Left lung (tissue), 10 donors: Measurements from ENCODE around the gene RXRA. TPM values are rescaled to one million over a fixed set of nuclear protein-coding genes. Genes with fewer than 3 reads are reported as not detected.

ENCODE experiments used
- ATAC-seq: fragments of 200-7000 bp; cut with Tn5 transposase; one replicate; pipeline ENCODE4 v1.9.1; 2020; ENCODE audit warnings: moderate library complexity
- DNase-seq, 4 donors: peaks; one replicate each; pipeline ENCODE4 v3.0.0-alpha.2; 2013 to 2020
- H3K27ac ChIP-seq, 2 donors: fragments of 200-600 bp; sonication (generic) in 1 of 2; one replicate each; pipeline versions ENCODE4 v1.5.0 to v1.8.0; 2020 to 2021
- H3K27me3 ChIP-seq, 2 donors: fragments of 200-600 bp; sonication (generic) in 1 of 2; one replicate each; pipeline versions ENCODE4 v1.5.0 to v1.8.0; 2020 to 2021
- H3K36me3 ChIP-seq, 2 donors: fragments of 200-600 bp; sonication (generic) in 1 of 2; one replicate each; pipeline versions ENCODE4 v1.5.0 to v1.8.0; 2020 to 2021
- H3K4me1 ChIP-seq, 2 donors: fragments of 200-600 bp; one replicate each; pipeline ENCODE4 v1.8.0; 2021
- H3K4me3 ChIP-seq, 2 donors: fragments of 200-600 bp; sonication (generic) in 1 of 2; one replicate each; pipeline versions ENCODE4 v1.5.0 to v1.8.0; 2020 to 2021; ENCODE audit warnings: mild to moderate bottlenecking in 1 of 2
- H3K9me3 ChIP-seq, 2 donors: fragments of 200-600 bp; sonication (generic) in 1 of 2; one replicate each; pipeline versions ENCODE4 v1.5.0 to v1.8.0; 2020 to 2021
- intact Hi-C, 2 donors: fragments of 100-400 bp; cut with DNase I; formaldehyde crosslinking; loops; one replicate each; pipeline versions ENCODE4 v1.11.2 to v1.14.2; 2022
- polyA plus RNA-seq, 6 donors: library from polyadenylated mRNA; unstranded; fragments of 120-200 nt; gene quantifications; one replicate each; pipeline ENCODE4 v1.2.1, GENCODE V29; 2013; ENCODE audit not compliant: insufficient read length in 6 of 6
- total RNA-seq, 2 donors: library from RNA; stranded (reverse); fragmentation: NEBNext Ultra II Directional; extraction: Animal tissue kit (Norgen Biotek cat#: 25700); gene quantifications; one replicate each; pipeline ENCODE4 v1.2.1, GENCODE V29; 2021
- TF ChIP-seq, protein P1 (sequence below), 2 donors: fragments of 200-600 bp; sonication (generic) in 1 of 2; IDR thresholded peaks; one replicate each; pipeline versions ENCODE4 v1.5.0 to v1.8.0; 2021; ENCODE audit warnings: antibody characterized with exemption in 2 of 2
- donor health status: DM: no; HTN: yes; CAD: no.
- donor health status: DM: no; HTN: no; CAD: no.

RXRA gene
- total and polyA plus RNA-seq, 8 donors, result 42.2 to 79.5 (median 55.7) TPM

DNA sequence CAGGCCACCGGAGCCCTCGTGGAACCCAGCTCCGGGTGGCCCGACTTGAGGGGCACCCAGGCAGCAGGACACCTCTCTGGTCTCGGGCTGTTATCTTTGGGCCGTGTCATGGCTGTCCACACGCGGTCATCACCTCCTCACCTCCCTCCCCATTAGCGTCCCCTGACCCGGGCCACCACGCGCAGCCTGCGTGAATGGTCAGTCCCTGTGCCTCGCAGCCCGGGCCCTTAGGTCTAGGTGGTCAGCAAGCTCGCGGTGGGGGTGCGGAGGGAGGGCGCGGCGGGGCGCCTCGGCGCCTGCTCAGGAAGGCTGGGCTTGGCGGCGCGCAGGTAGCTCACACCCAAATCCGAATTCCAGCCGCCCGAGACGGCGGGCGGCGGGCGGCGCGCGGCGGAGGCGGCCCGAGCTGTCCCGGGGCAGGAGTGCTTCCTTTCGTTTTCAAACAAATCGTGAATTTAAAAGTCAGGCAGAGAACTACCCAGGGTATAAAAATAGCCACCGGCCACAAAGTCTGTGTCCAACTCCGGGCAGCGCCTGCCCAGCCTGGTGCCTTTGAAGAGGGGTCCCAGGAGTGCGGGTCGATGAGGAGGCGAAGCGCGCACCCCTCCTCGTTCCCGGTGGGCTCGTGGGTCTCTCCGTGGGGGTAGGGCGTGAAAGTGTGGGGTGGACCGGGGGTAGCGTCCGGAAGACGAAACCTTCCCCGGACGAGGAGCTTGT lies 1.0 kb upstream of the RXRA start:
- peak; percentile 63 to 90 (median 73) for DNase-seq
- intact Hi-C loops, result no loop called here

DNA sequence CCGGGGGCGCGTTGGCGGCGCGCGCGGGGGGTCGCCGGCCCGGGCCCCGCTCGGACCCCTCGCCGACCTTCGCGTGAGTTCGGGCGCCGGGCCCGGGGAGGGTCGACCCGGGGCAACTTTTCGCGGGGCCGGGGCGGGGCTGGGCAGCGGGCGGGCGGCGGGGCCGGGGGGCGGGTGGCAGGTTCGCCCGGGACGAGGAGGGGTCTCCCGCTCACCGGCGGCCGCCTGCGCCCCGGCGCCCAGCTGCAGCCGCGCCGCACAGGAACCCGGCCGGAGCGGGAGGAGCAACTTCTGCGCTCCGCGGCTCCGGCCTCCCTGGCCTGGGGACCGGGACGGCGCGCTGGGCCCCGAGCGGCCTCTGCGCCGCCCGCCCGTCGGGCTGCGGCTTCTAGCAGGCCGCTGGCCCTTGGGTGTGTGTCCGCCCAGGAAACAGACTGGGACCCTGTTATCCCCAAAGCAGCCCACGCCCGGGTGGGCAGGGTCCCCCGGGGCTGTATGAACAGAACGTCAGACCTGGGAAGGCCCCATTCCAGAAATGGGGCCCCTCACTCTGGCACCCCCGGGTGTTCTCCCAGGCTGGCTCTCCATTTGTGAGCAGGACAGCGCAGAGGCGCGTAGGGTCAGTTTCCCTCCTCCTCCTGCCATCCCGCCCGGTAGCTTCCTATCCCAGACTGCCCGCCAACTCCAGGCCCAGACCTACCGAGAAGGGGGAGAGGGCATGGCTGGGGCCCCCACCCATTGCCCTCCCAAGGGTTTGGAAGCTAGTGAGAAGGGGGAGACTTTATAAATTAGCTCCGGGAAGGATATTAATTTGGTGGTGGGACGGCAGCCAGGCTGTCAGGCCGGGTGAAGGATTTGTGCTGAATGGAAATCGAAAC lies 708 bp downstream of the RXRA start:
- H3K4me1 ChIP-seq, result peaks cover 37 to 61% of the 10 kb centered on the region in 2 donors
- no peaks in the 10 kb centered on the region for H3K36me3 ChIP-seq
- H3K27ac ChIP-seq, result peak overlapping the region; percentile 77 to 84
- peak overlapping the region; percentile 56 to 78 for H3K4me3 ChIP-seq
- ATAC-seq (peak; percentile 1), DNase-seq (peak in 1 of 4 donors; percentile 88)
- no peaks in the 10 kb centered on the region for H3K9me3 ChIP-seq
- intact Hi-C loops, result no loop called here
- TF ChIP-seq, protein P1, sequence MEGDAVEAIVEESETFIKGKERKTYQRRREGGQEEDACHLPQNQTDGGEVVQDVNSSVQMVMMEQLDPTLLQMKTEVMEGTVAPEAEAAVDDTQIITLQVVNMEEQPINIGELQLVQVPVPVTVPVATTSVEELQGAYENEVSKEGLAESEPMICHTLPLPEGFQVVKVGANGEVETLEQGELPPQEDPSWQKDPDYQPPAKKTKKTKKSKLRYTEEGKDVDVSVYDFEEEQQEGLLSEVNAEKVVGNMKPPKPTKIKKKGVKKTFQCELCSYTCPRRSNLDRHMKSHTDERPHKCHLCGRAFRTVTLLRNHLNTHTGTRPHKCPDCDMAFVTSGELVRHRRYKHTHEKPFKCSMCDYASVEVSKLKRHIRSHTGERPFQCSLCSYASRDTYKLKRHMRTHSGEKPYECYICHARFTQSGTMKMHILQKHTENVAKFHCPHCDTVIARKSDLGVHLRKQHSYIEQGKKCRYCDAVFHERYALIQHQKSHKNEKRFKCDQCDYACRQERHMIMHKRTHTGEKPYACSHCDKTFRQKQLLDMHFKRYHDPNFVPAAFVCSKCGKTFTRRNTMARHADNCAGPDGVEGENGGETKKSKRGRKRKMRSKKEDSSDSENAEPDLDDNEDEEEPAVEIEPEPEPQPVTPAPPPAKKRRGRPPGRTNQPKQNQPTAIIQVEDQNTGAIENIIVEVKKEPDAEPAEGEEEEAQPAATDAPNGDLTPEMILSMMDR (IDR thresholded peaks at IDR 0.05), result no peak
- H3K27me3 ChIP-seq, result no peaks in the 10 kb centered on the region

More for the DNA sequence above, 1.0 kb upstream of the RXRA start:
- peaks cover 36 to 44% of the 10 kb centered on the region in 2 donors for H3K4me1 ChIP-seq
- H3K27me3 ChIP-seq, result no peaks in the 10 kb centered on the region
- no peaks in the 10 kb centered on the region for H3K9me3 ChIP-seq
- H3K4me3 ChIP-seq, result peak overlapping the region; percentile 47 to 67
- ATAC-seq, result peak; percentile 30
- H3K27ac ChIP-seq, result peak overlapping the region; percentile 89 to 94
- H3K36me3 ChIP-seq, result no peaks in the 10 kb centered on the region
- TF ChIP-seq, protein P1 (IDR thresholded peaks at IDR 0.05), result no peak

DNA sequence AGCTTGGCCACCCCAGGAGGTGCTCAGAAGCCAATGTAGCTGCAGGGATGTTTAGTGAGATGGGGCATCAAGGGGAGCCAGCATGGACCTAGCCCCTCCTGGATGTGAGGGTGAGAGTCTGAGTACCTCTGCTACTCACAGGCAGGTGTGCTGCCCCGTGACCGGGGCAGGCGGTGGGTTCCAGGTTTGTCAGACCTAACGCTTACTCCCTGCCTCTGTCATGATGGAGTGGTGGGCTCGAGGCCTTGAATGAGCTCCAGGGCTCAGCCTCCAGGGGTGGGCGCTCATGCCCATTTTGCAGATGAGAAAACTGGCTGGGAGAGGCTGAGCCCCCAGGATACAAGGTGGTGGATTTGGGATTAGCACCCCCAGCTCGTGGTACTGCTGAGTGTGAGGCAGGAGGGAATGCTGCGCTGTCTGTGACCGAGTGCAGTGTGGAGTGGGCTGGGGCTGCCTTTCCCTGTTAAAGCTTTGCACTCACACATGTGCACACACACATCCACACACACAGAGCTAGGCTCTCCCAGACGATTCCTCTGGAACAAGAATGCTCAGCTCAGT lies 1.5 kb downstream of the RXRA start:
- no peaks in the 10 kb centered on the region for H3K9me3 ChIP-seq
- peaks cover 41 to 69% of the 10 kb centered on the region in 2 donors for H3K4me1 ChIP-seq
- TF ChIP-seq, protein P1 (IDR thresholded peaks at IDR 0.05), result no peak
- peak; percentile 0 for ATAC-seq
- H3K36me3 ChIP-seq, result no peaks in the 10 kb centered on the region
- no peaks in the 10 kb centered on the region for H3K27me3 ChIP-seq
- peak in 1 of 4 donors; percentile 68 for DNase-seq
- intact Hi-C loops, result no loop called here
- peak overlapping the region; percentile 77 to 84 for H3K27ac ChIP-seq
- H3K4me3 ChIP-seq, result peak overlapping the region; percentile 56 to 78

DNA sequence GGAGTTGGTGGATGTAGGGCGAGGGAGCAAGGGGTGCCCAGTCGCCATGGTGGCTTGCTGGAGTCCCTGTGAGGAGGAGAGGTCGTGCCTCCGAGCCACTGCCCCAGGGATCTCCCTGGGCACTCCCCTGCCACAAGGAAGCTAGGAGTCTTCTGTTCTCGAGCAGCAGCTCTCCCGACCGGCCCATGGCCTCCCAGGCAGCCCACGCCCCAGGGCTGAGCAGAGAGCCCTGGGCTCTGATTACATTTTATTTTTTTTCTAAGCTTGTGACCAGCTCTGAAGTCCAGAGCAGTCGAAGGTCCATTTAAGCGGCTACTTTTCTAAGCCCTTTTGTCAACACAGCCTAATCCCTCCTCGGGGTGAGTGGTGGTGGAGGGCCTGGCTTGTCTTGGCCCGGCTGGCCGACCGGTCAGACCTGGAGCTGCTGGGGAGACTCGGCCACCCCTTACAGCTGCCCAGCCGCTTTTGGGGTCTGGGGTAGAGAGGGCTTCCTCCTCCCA lies 2.1 kb downstream of the RXRA start:
- H3K4me3 ChIP-seq, result peak overlapping the region; percentile 56 to 78
- peaks cover 46 to 75% of the 10 kb centered on the region in 2 donors for H3K4me1 ChIP-seq
- H3K27me3 ChIP-seq, result no peaks in the 10 kb centered on the region
- intact Hi-C loops, result no loop called here
- H3K36me3 ChIP-seq, result no peaks in the 10 kb centered on the region
- H3K9me3 ChIP-seq, result no peaks in the 10 kb centered on the region
- TF ChIP-seq, protein P1 (IDR thresholded peaks at IDR 0.05), result no peak
- peak overlapping the region; percentile 77 to 84 for H3K27ac ChIP-seq
- ATAC-seq, result peak; percentile 17
- DNase-seq, result peak in 1 of 4 donors; percentile 75
